Activated B cell treated with CpG ODN at 0.5 μM for 24 hours (primary cell): ENCODE measurements around the gene GGT5. TPM values are rescaled to one million over a fixed set of nuclear protein-coding genes. Genes with fewer than 3 reads are reported as not detected.

Experiments
- ATAC-seq: fragments of 200-7000 bp; cut with Tn5 transposase; one replicate; pipeline ENCODE4 v1.10.0; 2021; ENCODE audit warnings: low read depth, mild to moderate bottlenecking, moderate library complexity
- CTCF ChIA-PET: fragments of 350-600 bp; sonication (Branson Sonifier 250); formaldehyde crosslinking; loops from one replicate; lab custom pipeline; 2021; ENCODE audit warnings: antibody characterized with exemption; lab: Charles Lee
- POLR2A ChIA-PET: fragments of 350-600 bp; sonication (Branson Sonifier 250); formaldehyde crosslinking; loops from one replicate; lab custom pipeline; 2021; ENCODE audit warnings: antibody characterized with exemption; lab: Charles Lee
- DNase-seq: peaks from one replicate; pipeline ENCODE4 v3.0.0; 2022
- H3K27ac Mint-ChIP-seq: one replicate; pipeline ENCODE4 v1.8.0; 2020; ENCODE audit warnings: mixed read lengths
- H3K27me3 Mint-ChIP-seq: one replicate; pipeline ENCODE4 v1.8.0; 2021; ENCODE audit warnings: mixed read lengths
- H3K36me3 Mint-ChIP-seq: one replicate; pipeline ENCODE4 v1.8.0; 2021; ENCODE audit warnings: low read depth, mixed read lengths
- H3K4me1 Mint-ChIP-seq: one replicate; pipeline ENCODE4 v1.8.0; 2021; ENCODE audit warnings: mixed read lengths
- H3K4me3 Mint-ChIP-seq: one replicate; pipeline ENCODE4 v1.8.0; 2020; ENCODE audit warnings: mild to moderate bottlenecking, mixed read lengths
- H3K9me3 Mint-ChIP-seq: one replicate; pipeline ENCODE4 v1.8.0; 2020; ENCODE audit warnings: mixed read lengths
- CTCF ChIP-seq: fragments of 200-600 bp; IDR thresholded peaks from one replicate; pipeline ENCODE4 v1.8.0; 2022; ENCODE audit warnings: antibody characterized with exemption, mild to moderate bottlenecking
- intact Hi-C: fragments of 100-400 bp; cut with micrococcal nuclease; formaldehyde crosslinking; loops from one replicate; pipeline ENCODE4 v1.15.1; 2024
- total RNA-seq: library from RNA; stranded (reverse); gene quantifications from 2 replicates; pipeline ENCODE4 v1.2.3, GENCODE V29; 2022

Gene GGT5
- total RNA-seq, 1 donor from 2014 or later = not detected

- CTCF ChIA-PET = no interaction called here
Measured at GRCh38 chr22:24170188-24170587, 74.7 kb downstream of the GGT5 start.

More at GRCh38 chr22:24170188-24170587, 74.7 kb downstream of the GGT5 start:
- H3K36me3 Mint-ChIP-seq = peaks cover 67% of the 10 kb centered on the region
- DNase-seq (no peak), ATAC-seq (no peak)
- no peak for TF ChIP-seq CTCF
- POLR2A ChIA-PET = no interaction called here
- H3K9me3 Mint-ChIP-seq = no peaks in the 10 kb centered on the region
- no peaks in the 10 kb centered on the region for H3K27me3 Mint-ChIP-seq
- no peak overlapping the region for H3K4me3 Mint-ChIP-seq
- intact Hi-C loops = loop anchor here (10.0 kb wide), 2 partner anchors 185 to 215 kb away; partner anchors contain the start of gene GSTT2
- no peaks in the 10 kb centered on the region for H3K4me1 Mint-ChIP-seq
- no peak overlapping the region for H3K27ac Mint-ChIP-seq

Other genes with a start within 250 kb of the GGT5 start
- gene GSTT4, start 239.6 kb downstream of the GGT5 start, total RNA-seq = not detected in 2 replicates
- 56.9 and 65.4 TPM in 2 replicates for gene CABIN1, start 233.8 kb downstream of the GGT5 start, total RNA-seq
- gene SUSD2, start 63.6 kb downstream of the GGT5 start, total RNA-seq = 0.39 and 0.93 TPM in 2 replicates
- gene SPECC1L, start 25.7 kb upstream of the GGT5 start, total RNA-seq = 59.0 and 64.5 TPM in 2 replicates
- gene ADORA2A, start 182.5 kb upstream of the GGT5 start, total RNA-seq = 35.7 and 35.8 TPM in 2 replicates